HG03432 (cell line): ENCODE data around the gene ARMH3.

ENCODE experiments used
- ATAC-seq: cut with Tn5 transposase; IDR thresholded peaks from one replicate; pipeline ENCODE4 v1.9.1; 2021; ENCODE audit warnings: mild to moderate bottlenecking, moderate library complexity; ENCODE audit not compliant: unreplicated experiment

ARMH3 gene, protein sequence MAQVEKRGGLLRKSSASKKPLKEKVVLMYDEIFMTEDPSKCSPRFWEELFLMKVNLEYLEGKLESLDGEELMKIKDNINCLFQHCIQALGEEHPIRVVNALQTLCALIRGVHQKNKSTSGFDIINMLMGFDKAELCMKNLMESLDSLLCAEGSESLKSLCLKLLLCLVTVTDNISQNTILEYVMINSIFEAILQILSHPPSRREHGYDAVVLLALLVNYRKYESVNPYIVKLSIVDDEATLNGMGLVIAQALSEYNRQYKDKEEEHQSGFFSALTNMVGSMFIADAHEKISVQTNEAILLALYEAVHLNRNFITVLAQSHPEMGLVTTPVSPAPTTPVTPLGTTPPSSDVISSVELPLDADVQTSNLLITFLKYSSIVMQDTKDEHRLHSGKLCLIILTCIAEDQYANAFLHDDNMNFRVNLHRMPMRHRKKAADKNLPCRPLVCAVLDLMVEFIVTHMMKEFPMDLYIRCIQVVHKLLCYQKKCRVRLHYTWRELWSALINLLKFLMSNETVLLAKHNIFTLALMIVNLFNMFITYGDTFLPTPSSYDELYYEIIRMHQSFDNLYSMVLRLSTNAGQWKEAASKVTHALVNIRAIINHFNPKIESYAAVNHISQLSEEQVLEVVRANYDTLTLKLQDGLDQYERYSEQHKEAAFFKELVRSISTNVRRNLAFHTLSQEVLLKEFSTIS

GRCh38 chr10:102055647-102056419, at the start of gene ARMH3:
Gene ARMH3 (minus strand): TSS chr10:102056173. CDS start chr10:102040114, 16,059 bp downstream.
- ATAC-seq, result peak; percentile 93

GRCh38 chr10:102102421-102102820, 46.4 kb upstream of the ARMH3 start:
- no peak for ATAC-seq

GRCh38 chr10:102101152-102101551, 45.2 kb upstream of the ARMH3 start:
- no peak for ATAC-seq

DNA sequence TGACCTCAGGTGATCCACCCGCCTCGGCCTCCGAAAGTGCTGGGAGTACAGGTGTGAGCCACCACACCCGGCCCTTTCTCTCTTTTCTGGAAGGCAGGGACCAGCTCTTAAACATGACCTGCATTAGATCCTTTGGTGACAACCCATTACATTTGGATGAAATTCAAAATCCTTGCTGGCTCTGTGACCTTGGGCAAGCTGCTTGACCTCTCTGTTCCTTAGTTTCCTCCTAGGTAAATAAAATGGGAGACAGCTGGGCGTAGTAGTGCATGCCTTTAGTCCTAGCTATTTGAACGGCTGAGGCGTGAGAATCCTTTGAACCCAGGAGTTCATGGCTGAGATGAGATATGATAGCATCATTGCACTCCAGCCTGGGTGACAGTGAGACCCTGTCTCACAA, 40.5 kb upstream of the ARMH3 start:
- ATAC-seq, result no peak

- ATAC-seq, result no peak
Measured at GRCh38 chr10:102090772-102091171, 34.8 kb upstream of the ARMH3 start.

GRCh38 chr10:102086196-102086595, 30.2 kb upstream of the ARMH3 start:
- no peak for ATAC-seq

DNA sequence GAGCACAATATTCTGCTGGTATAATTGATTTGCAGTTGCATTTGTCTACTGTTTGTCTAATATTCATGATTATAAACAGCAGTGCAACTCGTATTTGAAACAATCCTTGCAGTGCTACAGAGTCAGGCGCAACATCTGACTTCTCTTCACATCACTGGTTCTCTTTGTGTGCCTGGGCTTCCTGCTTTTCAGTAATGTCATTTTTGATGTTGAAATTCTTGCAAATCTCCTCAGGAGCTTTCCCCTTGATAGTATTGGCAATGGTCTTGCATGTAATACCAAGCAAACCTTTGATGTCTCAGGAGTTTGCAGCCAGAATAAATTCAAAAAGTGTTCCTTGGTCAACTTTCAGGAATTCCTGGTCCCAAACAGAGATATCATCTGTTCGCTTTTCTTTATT, 29.4 kb upstream of the ARMH3 start:
- no peak for ATAC-seq

GRCh38 chr10:102083541-102083940, 27.6 kb upstream of the ARMH3 start:
- ATAC-seq, result no peak

- ATAC-seq, result no peak
Measured at GRCh38 chr10:102072673-102073527, 16.9 kb upstream of the ARMH3 start.

GRCh38 chr10:102069071-102069470, 13.1 kb upstream of the ARMH3 start:
- no peak for ATAC-seq

GRCh38 chr10:102068216-102068615, 12.2 kb upstream of the ARMH3 start:
- ATAC-seq, result no peak

GRCh38 chr10:102067091-102067916, 11.3 kb upstream of the ARMH3 start:
- ATAC-seq, result no peak

GRCh38 chr10:102066399-102067088, 10.6 kb upstream of the ARMH3 start:
- ATAC-seq, result no peak

DNA sequence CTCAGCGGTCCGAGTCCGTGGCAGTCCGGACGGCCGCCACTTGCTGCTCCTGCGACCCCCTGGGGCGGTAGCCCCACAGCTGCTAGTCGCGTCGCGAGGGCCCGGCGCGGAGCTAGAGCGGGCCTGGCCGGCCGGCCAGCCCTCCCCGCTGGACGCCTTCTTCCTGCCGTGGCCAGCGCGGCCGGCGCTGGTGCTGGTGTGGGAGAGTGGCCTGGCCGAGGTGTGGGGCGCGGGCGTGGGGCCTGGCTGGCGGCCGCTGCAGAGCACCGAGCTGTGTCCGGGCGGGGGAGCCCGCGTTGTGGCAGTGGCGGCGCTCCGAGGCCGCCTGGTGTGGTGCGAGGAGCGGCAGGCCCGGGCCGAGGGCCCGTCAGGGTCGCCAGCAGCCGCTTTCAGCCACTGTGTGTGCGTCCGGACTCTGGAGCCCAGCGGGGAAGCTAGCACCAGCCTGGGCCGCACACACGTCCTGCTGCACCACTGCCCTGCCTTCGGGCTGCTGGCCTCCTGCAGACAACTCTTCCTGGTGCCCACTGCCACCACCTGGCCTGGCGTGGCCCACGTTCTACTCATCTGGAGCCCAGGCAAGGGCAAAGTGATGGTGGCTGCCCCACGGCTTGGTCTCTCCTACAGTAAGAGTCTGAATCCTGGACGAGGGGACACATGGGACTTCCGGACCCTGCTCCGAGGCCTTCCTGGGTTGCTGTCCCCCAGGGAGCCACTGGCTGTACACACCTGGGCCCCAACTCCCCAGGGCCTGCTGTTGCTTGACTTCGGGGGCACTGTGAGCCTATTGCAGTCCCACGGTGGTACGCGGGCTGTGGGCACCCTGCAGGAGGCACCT, 9.8 kb upstream of the ARMH3 start:
- no peak for ATAC-seq

DNA sequence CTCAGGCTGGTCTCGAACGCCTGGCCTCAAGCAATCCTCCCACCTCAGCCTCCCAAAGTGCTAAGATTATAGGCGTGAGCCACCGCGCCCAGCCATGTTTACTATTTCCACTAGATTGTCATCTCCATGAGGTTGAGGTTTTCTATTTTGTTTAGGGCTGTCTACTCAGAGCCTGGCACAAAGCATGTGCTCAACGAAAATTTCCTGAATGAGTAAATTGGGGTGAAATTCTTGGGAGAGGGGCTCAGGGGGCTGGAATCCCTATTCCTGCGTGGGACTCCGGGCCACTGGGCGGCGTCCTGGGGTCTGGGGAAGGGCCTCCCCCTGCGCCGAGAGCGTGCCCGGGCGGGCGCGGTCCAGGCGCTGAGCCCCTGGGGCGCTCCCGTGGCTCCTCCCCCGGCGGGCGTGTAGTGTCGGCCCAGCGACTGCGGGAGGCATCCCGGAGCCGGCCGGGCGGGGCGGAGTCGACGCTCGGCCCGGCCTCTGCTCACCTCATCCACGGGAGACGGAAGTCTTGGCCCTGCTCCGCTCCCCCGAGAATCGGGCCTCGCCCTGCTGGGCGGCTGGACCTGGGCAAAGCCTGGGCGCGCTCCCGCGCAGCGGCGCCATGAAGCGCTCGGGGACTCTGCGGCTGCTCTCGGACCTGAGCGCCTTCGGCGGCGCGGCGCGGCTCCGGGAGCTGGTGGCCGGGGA, 9.0 kb upstream of the ARMH3 start, which contains the start of gene HPS6:
TSS of gene HPS6 (plus strand) at position 482 of the 693 bp plus-strand sequence. CDS start at position 608, 126 bp downstream.
- peak; percentile 97 for ATAC-seq

DNA sequence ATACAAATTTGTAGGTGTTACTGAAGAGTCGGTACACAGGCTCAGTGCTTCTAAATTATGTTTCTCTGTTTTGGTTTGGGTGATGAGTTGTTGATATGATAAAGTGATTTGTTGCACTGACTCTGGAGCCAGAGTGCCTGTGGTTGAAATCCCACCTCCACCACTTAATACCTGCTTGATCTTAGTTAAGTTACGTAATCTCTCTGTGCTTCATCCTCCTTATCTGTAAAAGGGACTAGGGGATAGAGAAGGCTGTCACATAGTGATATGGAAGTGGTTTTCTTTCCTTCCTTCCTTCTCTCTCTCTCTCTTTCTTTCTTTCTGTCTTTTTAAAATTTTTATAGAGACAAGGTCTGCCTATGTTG, 8.5 kb upstream of the ARMH3 start:
- ATAC-seq, result no peak

- no peak for ATAC-seq
Measured at GRCh38 chr10:102059987-102060386, 4.0 kb upstream of the ARMH3 start.
